Measurements from ENCODE around the gene SLC6A17.
A peak's percentile ranks its signal among the peaks of the same experiment; 100 is the strongest.

SLC6A17 gene

GRCh38 chr1:110196917-110197765 is 46.8 kb downstream of the SLC6A17 start:
- H3K4me3 ChIP-seq (ENCODE audit: low read depth, low read length) = no peak overlapping the region
- in situ Hi-C loops (cut with HindIII; ENCODE audit: low sequenced_read_pairs) = no loop called here
- DNase-seq (ENCODE audit: low read depth, low spot score) = peak; percentile 39
- TF ChIP-seq CTCF (IDR thresholded peaks at IDR 0.05; ENCODE audit: low read depth, low read length) = peak; percentile 97

GRCh38 chr1:110197905-110198629 is 47.8 kb downstream of the SLC6A17 start:
- in situ Hi-C loops (cut with HindIII; ENCODE audit: low sequenced_read_pairs) = no loop called here
- DNase-seq (ENCODE audit: low read depth, low spot score) = no peak
- TF ChIP-seq CTCF (IDR thresholded peaks at IDR 0.05; ENCODE audit: low read depth, low read length) = no peak
- no peak overlapping the region for H3K4me3 ChIP-seq (ENCODE audit: low read depth, low read length)

GRCh38 chr1:110198746-110199145 is 48.5 kb downstream of the SLC6A17 start:
- DNase-seq (ENCODE audit: low read depth, low spot score) = no peak
- TF ChIP-seq CTCF (IDR thresholded peaks at IDR 0.05; ENCODE audit: low read depth, low read length) = no peak
- H3K4me3 ChIP-seq (ENCODE audit: low read depth, low read length) = no peak overlapping the region
- in situ Hi-C loops (cut with HindIII; ENCODE audit: low sequenced_read_pairs) = no loop called here

DNA sequence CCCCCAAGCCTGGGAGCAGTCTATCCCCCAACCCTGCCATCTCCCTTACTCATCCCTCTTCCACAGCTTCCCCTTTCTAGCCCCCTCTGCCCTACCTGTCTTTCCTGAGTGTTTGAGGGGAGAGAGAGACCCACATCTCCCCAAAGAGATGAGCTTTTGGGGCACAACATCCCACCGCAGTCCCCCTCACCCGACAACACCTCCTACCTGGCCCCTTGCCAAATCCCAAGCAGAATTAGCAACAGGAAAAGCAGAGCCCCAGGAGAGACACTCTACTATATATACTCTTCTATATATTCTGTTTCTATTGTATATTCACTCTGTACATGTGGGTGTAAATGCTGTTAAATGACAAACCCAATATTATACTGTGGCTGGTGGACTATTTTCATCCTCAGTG is 49.9 kb downstream of the SLC6A17 start:
- in situ Hi-C loops (cut with HindIII; ENCODE audit: low sequenced_read_pairs) = no loop called here
- no peak for DNase-seq (ENCODE audit: low read depth, low spot score)
- H3K4me3 ChIP-seq (ENCODE audit: low read depth, low read length) = no peak overlapping the region
- no peak for TF ChIP-seq CTCF (IDR thresholded peaks at IDR 0.05; ENCODE audit: low read depth, low read length)

DNA sequence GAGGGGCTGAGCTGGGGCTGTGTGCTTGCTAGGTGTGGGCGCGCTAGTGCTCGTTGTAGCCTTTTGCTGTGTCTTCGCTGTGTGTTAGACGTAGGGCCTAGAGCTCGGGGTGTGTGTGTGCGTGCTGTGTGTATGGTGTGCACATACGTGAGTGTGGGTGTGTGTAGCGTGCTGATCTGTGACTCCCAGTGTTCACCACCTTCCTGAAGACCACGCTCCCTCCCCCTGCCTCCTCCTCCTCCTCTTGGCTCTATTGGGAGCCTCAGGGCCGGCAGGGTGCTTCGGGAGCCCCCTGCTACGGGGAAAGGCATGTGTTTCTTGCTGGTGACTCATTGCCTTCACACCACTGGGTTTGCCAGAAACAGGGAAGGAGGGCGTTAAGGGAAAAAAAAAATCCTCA is 50.4 kb downstream of the SLC6A17 start:
- no peak for DNase-seq (ENCODE audit: low read depth, low spot score)
- H3K4me3 ChIP-seq (ENCODE audit: low read depth, low read length) = no peak overlapping the region
- in situ Hi-C loops (cut with HindIII; ENCODE audit: low sequenced_read_pairs) = no loop called here
- no peak for TF ChIP-seq CTCF (IDR thresholded peaks at IDR 0.05; ENCODE audit: low read depth, low read length)

- in situ Hi-C loops (cut with HindIII; ENCODE audit: low sequenced_read_pairs) = no loop called here
- no peak overlapping the region for H3K4me3 ChIP-seq (ENCODE audit: low read depth, low read length)
- no peak for DNase-seq (ENCODE audit: low read depth, low spot score)
- TF ChIP-seq CTCF (IDR thresholded peaks at IDR 0.05; ENCODE audit: low read depth, low read length) = no peak
Observed at GRCh38 chr1:110201157-110201825, 51.0 kb downstream of the SLC6A17 start.
